HEK293 (cell line): Measurements from ENCODE around the gene SMARCD3.

Experiments
- CTCF ChIA-PET: fragments of 350-600 bp; formaldehyde crosslinking; extraction: SDS; loops from one replicate; lab custom pipeline; 2021; ENCODE audit warnings: antibody characterized with exemption; lab: Yijun Ruan, JAX
- POLR2A ChIA-PET: fragments of 300-600 bp; formaldehyde crosslinking; extraction: SDS; loops from one replicate; lab custom pipeline; 2020; ENCODE audit warnings: antibody characterized with exemption, inconsistent platforms; lab: Yijun Ruan, JAX
- H3K27ac ChIP-seq: fragments of 200-500 bp; sonication (Bioruptor generic); 2 replicates; pipeline ENCODE4 v1.5.1; 2014; ENCODE audit warnings: low read depth, low read length, control low read depth, inconsistent platforms; ENCODE audit errors: extremely low read depth
- H3K36me3 ChIP-seq, 2 experiments: fragments of 200-500 bp in 1 of 2; sonication (Bioruptor generic) in 1 of 2; 1 replicate in 1 of 2; 2 replicates in 1 of 2; pipeline ENCODE4 v1.5.1; 2014 to 2017; ENCODE audit warnings: inconsistent platforms in 2 of 2, low read length in 2 of 2; ENCODE audit not compliant: control insufficient read depth in 2 of 2, insufficient read depth in 1 of 2
- H3K4me1 ChIP-seq: fragments of 200-500 bp; sonication (Bioruptor generic); 2 replicates; pipeline ENCODE4 v1.5.1; 2014; ENCODE audit warnings: mild to moderate bottlenecking, low read length, inconsistent platforms; ENCODE audit not compliant: control insufficient read depth, insufficient read depth
- H3K4me3 ChIP-seq: 2 replicates; pipeline ENCODE4 v1.5.1; 2011; ENCODE audit warnings: low read depth, mild to moderate bottlenecking, control low read depth, low read length, moderate library complexity
- H3K9me3 ChIP-seq: fragments of 200-500 bp; sonication (Bioruptor generic); 2 replicates; pipeline ENCODE4 v1.5.1; 2014; ENCODE audit warnings: low read depth, low read length, inconsistent platforms; ENCODE audit not compliant: control insufficient read depth, insufficient read depth
- CTCF ChIP-seq: fragments of 450-650 bp; formaldehyde crosslinking; IDR thresholded peaks from 2 replicates; pipeline ENCODE4 v1.5.1; 2016; ENCODE audit warnings: missing biosample characterization, missing genetic modification characterization
- KLF9 ChIP-seq: fragments of 450-650 bp; formaldehyde crosslinking; IDR thresholded peaks from 2 replicates; pipeline ENCODE4 v1.5.1; 2016; ENCODE audit warnings: missing biosample characterization, missing genetic modification characterization, low read depth
- PRDM10 ChIP-seq: fragments of 450-650 bp; formaldehyde crosslinking; IDR thresholded peaks from 2 replicates; pipeline ENCODE4 v1.5.1; 2016; ENCODE audit warnings: missing biosample characterization, missing genetic modification characterization
- SP7 ChIP-seq: fragments of 450-650 bp; formaldehyde crosslinking; IDR thresholded peaks from 2 replicates; pipeline ENCODE4 v1.5.1; 2016; ENCODE audit warnings: missing biosample characterization, missing genetic modification characterization
- YY1 ChIP-seq: fragments of 450-650 bp; formaldehyde crosslinking; IDR thresholded peaks from 2 replicates; pipeline ENCODE4 v1.5.1; 2018; ENCODE audit warnings: missing biosample characterization, missing genetic modification characterization
- ZBTB1 ChIP-seq: fragments of 450-650 bp; formaldehyde crosslinking; IDR thresholded peaks from 2 replicates; pipeline ENCODE4 v1.5.1; 2016; ENCODE audit warnings: missing biosample characterization, missing genetic modification characterization
- ZBTB10 ChIP-seq: fragments of 450-650 bp; formaldehyde crosslinking; IDR thresholded peaks from 2 replicates; pipeline ENCODE4 v1.5.1; 2016; ENCODE audit warnings: missing biosample characterization, missing genetic modification characterization
- ZEB2 ChIP-seq: fragments of 450-650 bp; formaldehyde crosslinking; IDR thresholded peaks from 2 replicates; pipeline ENCODE4 v1.5.1; 2016; ENCODE audit warnings: missing biosample characterization, missing genetic modification characterization
- ZFP69B ChIP-seq: fragments of 450-650 bp; formaldehyde crosslinking; IDR thresholded peaks from 2 replicates; pipeline ENCODE4 v1.5.1; 2016; ENCODE audit warnings: missing biosample characterization, missing genetic modification characterization
- ZNF10 ChIP-seq: fragments of 450-650 bp; formaldehyde crosslinking; IDR thresholded peaks from 2 replicates; pipeline ENCODE4 v1.5.1; 2017; ENCODE audit warnings: missing biosample characterization, missing genetic modification characterization
- ZNF174 ChIP-seq: fragments of 450-650 bp; formaldehyde crosslinking; IDR thresholded peaks from 2 replicates; pipeline ENCODE4 v1.5.0; 2017; ENCODE audit warnings: missing biosample characterization, mild to moderate bottlenecking, missing genetic modification characterization
- ZNF280C ChIP-seq: fragments of 450-650 bp; formaldehyde crosslinking; IDR thresholded peaks from 2 replicates; pipeline ENCODE4 v1.5.1; 2016; ENCODE audit warnings: missing biosample characterization, missing genetic modification characterization
- ZNF280D ChIP-seq: fragments of 450-650 bp; formaldehyde crosslinking; IDR thresholded peaks from 2 replicates; pipeline ENCODE4 v1.5.1; 2016; ENCODE audit warnings: missing biosample characterization, missing genetic modification characterization
- ZNF341 ChIP-seq: fragments of 450-650 bp; formaldehyde crosslinking; IDR thresholded peaks from 2 replicates; pipeline ENCODE4; 2016; ENCODE audit warnings: low read depth, missing biosample characterization, missing genetic modification characterization
- ZNF391 ChIP-seq: fragments of 450-650 bp; formaldehyde crosslinking; IDR thresholded peaks from 2 replicates; pipeline ENCODE4 v1.5.1; 2016; ENCODE audit warnings: low read depth, missing biosample characterization, missing genetic modification characterization, borderline replicate concordance
- ZNF473 ChIP-seq: fragments of 450-650 bp; formaldehyde crosslinking; IDR thresholded peaks from 2 replicates; pipeline ENCODE4 v1.5.1; 2017; ENCODE audit warnings: missing biosample characterization, missing genetic modification characterization
- ZNF561 ChIP-seq: fragments of 450-650 bp; IDR thresholded peaks from 2 replicates; pipeline ENCODE4 v1.5.1; 2018; ENCODE audit warnings: missing biosample characterization, missing genetic modification characterization, borderline replicate concordance
- ZNF624 ChIP-seq: fragments of 450-650 bp; formaldehyde crosslinking; IDR thresholded peaks from 2 replicates; pipeline ENCODE4 v1.5.1; 2017; ENCODE audit warnings: missing biosample characterization, missing genetic modification characterization
- ZNF768 ChIP-seq: fragments of 450-650 bp; formaldehyde crosslinking; IDR thresholded peaks from 2 replicates; pipeline ENCODE4 v1.5.1; 2018; ENCODE audit warnings: missing biosample characterization, mild to moderate bottlenecking, missing genetic modification characterization

SMARCD3 gene

GRCh38 chr7:151252561-151252835, 4.0 kb upstream of the SMARCD3 start:
- H3K36me3 ChIP-seq = no peaks in the 10 kb centered on the region
- no peak overlapping the region for H3K4me3 ChIP-seq
- H3K27ac ChIP-seq = peak overlapping the region; percentile 62
- CTCF ChIA-PET = interaction anchor here (1.1 kb wide), 1 partner anchor 9 kb away, joined by 6 read pairs; no protein-coding TSS in a partner anchor
- TF ChIP-seq ZNF280C (tag by site-specific recombination) (no peak), ZNF391 (tag by site-specific recombination) (no peak), ZNF280D (tag by site-specific recombination) (no peak), ZNF624 (no peak), ZNF174 (tag by site-specific recombination) (no peak), ZBTB1 (no peak), ZBTB10 (no peak)
- H3K9me3 ChIP-seq = no peaks in the 10 kb centered on the region
- POLR2A ChIA-PET = interaction anchor here (0.7 to 1.4 kb wide), 5 partner anchors 12 to 75 kb away, joined by 3 to 7 read pairs (median 6); partner anchors contain the start of genes ABCF2 and CHPF2
- H3K4me1 ChIP-seq = peaks cover 3% of the 10 kb centered on the region; the same call in 1 of the 2 replicates

GRCh38 chr7:151251689-151252560, 3.4 kb upstream of the SMARCD3 start:
- Histone ChIP-seq H3K4me3 (peak overlapping the region; percentile 49), H3K4me1 (peaks cover 3% of the 10 kb centered on the region; the same call in 1 of the 2 replicates), H3K9me3 (no peaks in the 10 kb centered on the region), H3K27ac (peak overlapping the region; percentile 62), H3K36me3 (no peaks in the 10 kb centered on the region)
- POLR2A ChIA-PET = interaction anchor here (0.6 to 1.4 kb wide), 6 partner anchors 12 to 75 kb away, joined by 3 to 7 read pairs (median 5); partner anchors contain the start of genes ABCF2 and CHPF2
- CTCF ChIA-PET = interaction anchor here (0.5 to 1.1 kb wide), 3 partner anchors 8 to 80 kb away, joined by 3 to 6 read pairs (median 4); no protein-coding TSS in a partner anchor
- TF ChIP-seq SP7 (tag by site-specific recombination) (peak; percentile 51), ZNF768 (tag by site-specific recombination) (no peak), ZEB2 (tag by site-specific recombination) (peak; percentile 40; the same call in 1 of the 2 replicates), KLF9 (0 out of 2 replicates have a peak, but pooled peaks have one; percentile 37), CTCF (tag by site-specific recombination) (0 out of 2 replicates have a peak, but pooled peaks have one; percentile 14), ZFP69B (tag by site-specific recombination) (peak; percentile 65), ZNF341 (tag by site-specific recombination) (peak; percentile 71), PRDM10 (peak; percentile 100), ZNF561 (peak; percentile 97; the same call in 1 of the 2 replicates), ZNF10 (0 out of 2 replicates have a peak, but pooled peaks have one; percentile 35), ZNF473 (tag by site-specific recombination) (no peak), YY1 (tag by site-specific recombination) (peak; percentile 68; the same call in 1 of the 2 replicates)
